ENCODE measurements around the gene CPXM2. TPM values are rescaled to one million over a fixed set of nuclear protein-coding genes. Genes with fewer than 3 reads are reported as not detected.

The CPXM2 gene
- polyA plus RNA-seq, 1 of the 3 experiments (the other 2 are of a cell fraction) = not detected

DNA sequence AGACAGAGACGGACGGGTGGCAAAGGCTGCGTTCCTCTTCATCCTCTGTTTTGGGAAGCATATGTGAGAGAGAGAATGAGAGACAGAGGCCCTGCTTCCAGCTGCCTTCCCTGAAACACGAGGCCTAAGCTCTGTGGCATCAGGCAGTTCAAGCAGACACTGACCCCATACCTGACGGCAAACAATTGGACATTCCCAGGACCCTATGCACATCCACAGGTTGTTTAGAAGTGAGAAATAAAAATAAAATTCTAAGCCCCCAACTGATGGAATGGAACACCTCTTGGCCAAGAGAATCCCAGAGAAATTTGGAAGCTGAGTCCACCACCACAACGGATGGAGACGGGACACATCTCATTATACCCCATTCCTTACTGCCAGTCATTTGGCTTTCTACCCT, 105.3 kb downstream of the CPXM2 start:
- H3K4me3 ChIP-seq (ENCODE audit: low read depth in 2 of 2, low read length in 1 of 2) = no peak overlapping the region
- 53% methylated on average over 7 of the region's 7 CpGs for WGBS (ENCODE audit: low lambda C conversion rate)
- H3K27ac ChIP-seq (ENCODE audit: low read depth in 2 of 2, low read length in 1 of 2) = no peak overlapping the region
- H3K36me3 ChIP-seq (replicated peaks in 1 of 2; ENCODE audit: control insufficient read depth in 1 of 2, insufficient read depth in 2 of 2, low read length in 1 of 2) = no peaks in the 10 kb centered on the region
- H4K20me1 ChIP-seq (ENCODE audit: insufficient read depth) = no peaks in the 10 kb centered on the region
- CTCF ChIA-PET = interaction anchor here (0.8 kb wide), 1 partner anchor 181 kb away, joined by 3 read pairs; no protein-coding TSS in a partner anchor
- H2AFZ ChIP-seq (ENCODE audit: low read depth) = no peak overlapping the region
- H3F3A ChIP-seq (replicated peaks; ENCODE audit: insufficient read depth) = no peaks in the 10 kb centered on the region
- no peaks in the 10 kb centered on the region for H3K9me2 ChIP-seq
- H3K9ac ChIP-seq = no peak overlapping the region
- POLR2A ChIA-PET = no interaction called here
- H3K4me1 ChIP-seq (ENCODE audit: control insufficient read depth in 1 of 2, insufficient read depth in 2 of 2, low read depth in 1 of 2, low read length in 1 of 2) = no peaks in the 10 kb centered on the region
- no peak for TF ChIP-seq ELF1 (IDR thresholded peaks at IDR 0.05)
- TF ChIP-seq, protein P1, sequence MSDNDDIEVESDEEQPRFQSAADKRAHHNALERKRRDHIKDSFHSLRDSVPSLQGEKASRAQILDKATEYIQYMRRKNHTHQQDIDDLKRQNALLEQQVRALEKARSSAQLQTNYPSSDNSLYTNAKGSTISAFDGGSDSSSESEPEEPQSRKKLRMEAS (IDR thresholded peaks at IDR 0.05; ENCODE audit: low read depth) = no peak
- no peak overlapping the region for H3K4me2 ChIP-seq
- no peak for DNase-seq
- no peaks in the 10 kb centered on the region for H3K79me2 ChIP-seq (ENCODE audit: insufficient read depth)
- no peaks in the 10 kb centered on the region for H3K27me3 ChIP-seq (ENCODE audit: insufficient read depth)
- no peaks in the 10 kb centered on the region for H3K9me3 ChIP-seq

GRCh38 chr10:123784646-123785045, 107.0 kb downstream of the CPXM2 start:
- Histone ChIP-seq H4K20me1 (ENCODE audit: insufficient read depth) (no peaks in the 10 kb centered on the region), H3K27me3 (ENCODE audit: insufficient read depth) (no peaks in the 10 kb centered on the region), H3K4me3 (ENCODE audit: low read depth in 2 of 2, low read length in 1 of 2) (no peak overlapping the region), H2AFZ (ENCODE audit: low read depth) (no peak overlapping the region), H3K27ac (ENCODE audit: low read depth in 2 of 2, low read length in 1 of 2) (no peak overlapping the region), H3K4me1 (ENCODE audit: control insufficient read depth in 1 of 2, insufficient read depth in 2 of 2, low read depth in 1 of 2, low read length in 1 of 2) (no peaks in the 10 kb centered on the region), H3K4me2 (no peak overlapping the region), H3F3A (replicated peaks; ENCODE audit: insufficient read depth) (no peaks in the 10 kb centered on the region), H3K9me3 (no peaks in the 10 kb centered on the region), H3K9ac (no peak overlapping the region), H3K9me2 (no peaks in the 10 kb centered on the region), H3K79me2 (ENCODE audit: insufficient read depth) (no peaks in the 10 kb centered on the region), H3K36me3 (replicated peaks in 1 of 2; ENCODE audit: control insufficient read depth in 1 of 2, insufficient read depth in 2 of 2, low read length in 1 of 2) (no peaks in the 10 kb centered on the region)
- 47% methylated on average over 7 of the region's 7 CpGs for WGBS (ENCODE audit: low lambda C conversion rate)
- no peak for DNase-seq
- POLR2A ChIA-PET = no interaction called here
- CTCF ChIA-PET = no interaction called here
- TF ChIP-seq EZH2phosphoT487 (IDR thresholded peaks at IDR 0.05; ENCODE audit: borderline replicate concordance, low read depth) (no peak), FOXM1 (IDR thresholded peaks at IDR 0.05; ENCODE audit: low read depth) (no peak), IRF3 (IDR thresholded peaks at IDR 0.05; ENCODE audit: low read depth, low read length) (no peak), JUND (IDR thresholded peaks at IDR 0.05) (no peak), NRF1 (IDR thresholded peaks at IDR 0.05; ENCODE audit: low read depth, low read length) (no peak), ELF1 (IDR thresholded peaks at IDR 0.05) (no peak), POLR2AphosphoS5 (IDR thresholded peaks at IDR 0.05; ENCODE audit: low read depth, low read length) (no peak), MEF2A (IDR thresholded peaks at IDR 0.05; ENCODE audit: borderline replicate concordance, low read depth) (no peak), EP300 (IDR thresholded peaks at IDR 0.05; ENCODE audit: borderline replicate concordance in 1 of 2, low read depth in 1 of 2, low read length in 1 of 2) (no peak)

GRCh38 chr10:123784216-123784615, 107.4 kb downstream of the CPXM2 start:
- ChIA-PET CTCF (no interaction called here), POLR2A (no interaction called here)
- H3K9ac ChIP-seq = no peak overlapping the region
- no peaks in the 10 kb centered on the region for H4K20me1 ChIP-seq (ENCODE audit: insufficient read depth)
- no peak overlapping the region for H3K4me3 ChIP-seq (ENCODE audit: low read depth in 2 of 2, low read length in 1 of 2)
- H3F3A ChIP-seq (replicated peaks; ENCODE audit: insufficient read depth) = no peaks in the 10 kb centered on the region
- H3K79me2 ChIP-seq (ENCODE audit: insufficient read depth) = no peaks in the 10 kb centered on the region
- no peaks in the 10 kb centered on the region for H3K9me2 ChIP-seq
- no peaks in the 10 kb centered on the region for H3K27me3 ChIP-seq (ENCODE audit: insufficient read depth)
- no peaks in the 10 kb centered on the region for H3K9me3 ChIP-seq
- no peak overlapping the region for H3K4me2 ChIP-seq
- DNase-seq = no peak
- 34% methylated on average over 3 of the region's 3 CpGs for WGBS (ENCODE audit: low lambda C conversion rate)
- no peak overlapping the region for H3K27ac ChIP-seq (ENCODE audit: low read depth in 2 of 2, low read length in 1 of 2)
- H3K36me3 ChIP-seq (replicated peaks in 1 of 2; ENCODE audit: control insufficient read depth in 1 of 2, insufficient read depth in 2 of 2, low read length in 1 of 2) = no peaks in the 10 kb centered on the region
- no peaks in the 10 kb centered on the region for H3K4me1 ChIP-seq (ENCODE audit: control insufficient read depth in 1 of 2, insufficient read depth in 2 of 2, low read depth in 1 of 2, low read length in 1 of 2)
- H2AFZ ChIP-seq (ENCODE audit: low read depth) = no peak overlapping the region
- TF ChIP-seq RFX5 (IDR thresholded peaks at IDR 0.05; ENCODE audit: low read length) = no peak
- no peak for TF ChIP-seq IRF3 (IDR thresholded peaks at IDR 0.05; ENCODE audit: low read depth, low read length)
- TF ChIP-seq FOXM1 (IDR thresholded peaks at IDR 0.05; ENCODE audit: low read depth) = no peak
- TF ChIP-seq USF2 (IDR thresholded peaks at IDR 0.05; ENCODE audit: borderline replicate concordance, low read depth, low read length) = no peak
- TF ChIP-seq RXRA (IDR thresholded peaks at IDR 0.05; ENCODE audit: borderline replicate concordance, low read depth) = no peak
- no peak for TF ChIP-seq POLR2AphosphoS5 (IDR thresholded peaks at IDR 0.05; ENCODE audit: low read depth, low read length)
- TF ChIP-seq FOXJ3 (CRISPR knock-in tag; IDR thresholded peaks at IDR 0.05) = no peak
- TF ChIP-seq NFIC (IDR thresholded peaks at IDR 0.05; ENCODE audit: borderline replicate concordance) = no peak
- TF ChIP-seq, protein P2, sequence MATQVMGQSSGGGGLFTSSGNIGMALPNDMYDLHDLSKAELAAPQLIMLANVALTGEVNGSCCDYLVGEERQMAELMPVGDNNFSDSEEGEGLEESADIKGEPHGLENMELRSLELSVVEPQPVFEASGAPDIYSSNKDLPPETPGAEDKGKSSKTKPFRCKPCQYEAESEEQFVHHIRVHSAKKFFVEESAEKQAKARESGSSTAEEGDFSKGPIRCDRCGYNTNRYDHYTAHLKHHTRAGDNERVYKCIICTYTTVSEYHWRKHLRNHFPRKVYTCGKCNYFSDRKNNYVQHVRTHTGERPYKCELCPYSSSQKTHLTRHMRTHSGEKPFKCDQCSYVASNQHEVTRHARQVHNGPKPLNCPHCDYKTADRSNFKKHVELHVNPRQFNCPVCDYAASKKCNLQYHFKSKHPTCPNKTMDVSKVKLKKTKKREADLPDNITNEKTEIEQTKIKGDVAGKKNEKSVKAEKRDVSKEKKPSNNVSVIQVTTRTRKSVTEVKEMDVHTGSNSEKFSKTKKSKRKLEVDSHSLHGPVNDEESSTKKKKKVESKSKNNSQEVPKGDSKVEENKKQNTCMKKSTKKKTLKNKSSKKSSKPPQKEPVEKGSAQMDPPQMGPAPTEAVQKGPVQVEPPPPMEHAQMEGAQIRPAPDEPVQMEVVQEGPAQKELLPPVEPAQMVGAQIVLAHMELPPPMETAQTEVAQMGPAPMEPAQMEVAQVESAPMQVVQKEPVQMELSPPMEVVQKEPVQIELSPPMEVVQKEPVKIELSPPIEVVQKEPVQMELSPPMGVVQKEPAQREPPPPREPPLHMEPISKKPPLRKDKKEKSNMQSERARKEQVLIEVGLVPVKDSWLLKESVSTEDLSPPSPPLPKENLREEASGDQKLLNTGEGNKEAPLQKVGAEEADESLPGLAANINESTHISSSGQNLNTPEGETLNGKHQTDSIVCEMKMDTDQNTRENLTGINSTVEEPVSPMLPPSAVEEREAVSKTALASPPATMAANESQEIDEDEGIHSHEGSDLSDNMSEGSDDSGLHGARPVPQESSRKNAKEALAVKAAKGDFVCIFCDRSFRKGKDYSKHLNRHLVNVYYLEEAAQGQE (IDR thresholded peaks at IDR 0.05; ENCODE audit: low read depth, low read length) = no peak

Data from SK-N-SH (cell line).